ENCODE results near the gene ZMYND8.
"Not testable (repeated sequence)": the region's sequence is repeated elsewhere in the genome, so short reads cannot be mapped to it uniquely, and the experiment has no call there.

The ZMYND8 gene

DNA sequence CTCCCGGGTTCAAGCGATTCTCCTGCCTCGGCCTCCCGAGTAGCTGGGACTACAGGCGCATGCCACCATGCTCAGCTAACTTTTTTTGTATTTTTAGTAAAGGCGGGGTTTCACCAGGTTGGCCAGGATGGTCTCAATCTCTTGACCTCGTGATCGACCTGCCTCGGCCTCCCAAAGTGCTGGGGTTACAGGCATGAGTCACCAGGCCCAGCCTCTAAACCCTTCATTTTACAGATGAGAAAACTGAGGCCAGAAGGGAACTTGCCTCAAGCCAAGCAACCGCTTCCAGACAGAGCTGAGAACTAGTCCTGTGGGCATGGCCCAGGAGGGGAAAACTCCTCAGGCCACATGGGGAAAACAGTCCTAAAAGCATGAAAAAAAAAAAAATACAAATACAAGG, 47.1 kb downstream of the ZMYND8 start:
- no peak overlapping the region for H3K27ac ChIP-seq
- TF ChIP-seq ZFX (IDR thresholded peaks at IDR 0.05; ENCODE audit: borderline replicate concordance), result no peak
- TF ChIP-seq, protein P1, sequence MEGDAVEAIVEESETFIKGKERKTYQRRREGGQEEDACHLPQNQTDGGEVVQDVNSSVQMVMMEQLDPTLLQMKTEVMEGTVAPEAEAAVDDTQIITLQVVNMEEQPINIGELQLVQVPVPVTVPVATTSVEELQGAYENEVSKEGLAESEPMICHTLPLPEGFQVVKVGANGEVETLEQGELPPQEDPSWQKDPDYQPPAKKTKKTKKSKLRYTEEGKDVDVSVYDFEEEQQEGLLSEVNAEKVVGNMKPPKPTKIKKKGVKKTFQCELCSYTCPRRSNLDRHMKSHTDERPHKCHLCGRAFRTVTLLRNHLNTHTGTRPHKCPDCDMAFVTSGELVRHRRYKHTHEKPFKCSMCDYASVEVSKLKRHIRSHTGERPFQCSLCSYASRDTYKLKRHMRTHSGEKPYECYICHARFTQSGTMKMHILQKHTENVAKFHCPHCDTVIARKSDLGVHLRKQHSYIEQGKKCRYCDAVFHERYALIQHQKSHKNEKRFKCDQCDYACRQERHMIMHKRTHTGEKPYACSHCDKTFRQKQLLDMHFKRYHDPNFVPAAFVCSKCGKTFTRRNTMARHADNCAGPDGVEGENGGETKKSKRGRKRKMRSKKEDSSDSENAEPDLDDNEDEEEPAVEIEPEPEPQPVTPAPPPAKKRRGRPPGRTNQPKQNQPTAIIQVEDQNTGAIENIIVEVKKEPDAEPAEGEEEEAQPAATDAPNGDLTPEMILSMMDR (IDR thresholded peaks at IDR 0.05), result no peak

DNA sequence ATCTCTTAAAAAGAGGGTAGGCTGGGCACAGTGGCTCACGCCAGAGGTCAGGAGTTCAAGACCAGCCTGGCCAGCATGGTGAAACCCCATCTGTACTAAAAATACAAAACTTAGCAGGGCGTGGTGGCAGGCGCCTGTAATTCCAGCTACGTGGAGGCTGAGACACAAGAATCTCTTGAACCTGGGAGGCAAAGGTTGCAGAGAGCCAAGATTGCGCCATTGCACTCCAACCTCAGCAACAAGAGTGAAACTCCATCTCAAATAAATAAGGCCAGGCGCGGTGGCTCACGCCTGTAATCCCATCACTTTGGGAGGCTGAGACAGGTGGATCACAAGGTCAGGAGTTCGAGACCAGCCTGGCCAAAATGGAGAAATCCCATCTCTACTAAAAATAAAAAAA, 48.9 kb downstream of the ZMYND8 start:
- H3K27ac ChIP-seq, result not testable (repeated sequence)

- TF ChIP-seq, protein P1 (IDR thresholded peaks at IDR 0.05), result no peak
- no peak for TF ChIP-seq ZFX (IDR thresholded peaks at IDR 0.05; ENCODE audit: borderline replicate concordance)
- no peak overlapping the region for H3K27ac ChIP-seq
Observed at GRCh38 chr20:47306755-47307370, 49.6 kb downstream of the ZMYND8 start.

GRCh38 chr20:47306095-47306494, 50.4 kb downstream of the ZMYND8 start:
- H3K27ac ChIP-seq, result no peak overlapping the region
- TF ChIP-seq, protein P1 (IDR thresholded peaks at IDR 0.05), result no peak
- no peak for TF ChIP-seq ZFX (IDR thresholded peaks at IDR 0.05; ENCODE audit: borderline replicate concordance)

DNA sequence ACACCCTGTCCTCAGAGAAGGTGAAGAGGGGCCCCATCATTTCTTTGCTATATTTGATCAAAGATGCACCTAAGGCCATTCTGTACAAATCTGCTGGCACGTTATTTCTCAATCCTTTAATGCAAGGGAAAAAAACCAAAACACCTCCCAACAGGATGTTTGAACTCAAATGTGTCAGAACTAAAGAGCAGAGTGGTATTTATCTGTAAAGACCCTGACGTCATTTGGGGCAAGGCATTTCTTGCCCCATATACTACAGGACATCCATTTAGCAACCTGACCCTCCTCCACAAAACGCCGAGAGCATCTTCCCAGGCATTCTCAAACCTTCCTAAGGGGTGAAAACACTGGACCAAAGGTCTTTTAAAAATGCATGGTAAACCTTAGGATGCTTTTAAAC, 50.8 kb downstream of the ZMYND8 start:
- TF ChIP-seq, protein P1 (IDR thresholded peaks at IDR 0.05), result no peak
- no peak for TF ChIP-seq ZFX (IDR thresholded peaks at IDR 0.05; ENCODE audit: borderline replicate concordance)

GRCh38 chr20:47304287-47304686, 52.2 kb downstream of the ZMYND8 start:
- H3K27ac ChIP-seq, result peak overlapping the region; percentile 44
- TF ChIP-seq, protein P1 (IDR thresholded peaks at IDR 0.05), result peak; percentile 19; the same call in 1 of the 2 replicates
- no peak for TF ChIP-seq ZFX (IDR thresholded peaks at IDR 0.05; ENCODE audit: borderline replicate concordance)

More for the DNA sequence above, 50.8 kb downstream of the ZMYND8 start:
- H3K27ac ChIP-seq, result no peak overlapping the region

- TF ChIP-seq, protein P1 (IDR thresholded peaks at IDR 0.05), result no peak
- TF ChIP-seq ZFX (IDR thresholded peaks at IDR 0.05; ENCODE audit: borderline replicate concordance), result no peak
- H3K27ac ChIP-seq, result peak overlapping the region; percentile 44
Observed at GRCh38 chr20:47303736-47304135, 52.8 kb downstream of the ZMYND8 start.

DNA sequence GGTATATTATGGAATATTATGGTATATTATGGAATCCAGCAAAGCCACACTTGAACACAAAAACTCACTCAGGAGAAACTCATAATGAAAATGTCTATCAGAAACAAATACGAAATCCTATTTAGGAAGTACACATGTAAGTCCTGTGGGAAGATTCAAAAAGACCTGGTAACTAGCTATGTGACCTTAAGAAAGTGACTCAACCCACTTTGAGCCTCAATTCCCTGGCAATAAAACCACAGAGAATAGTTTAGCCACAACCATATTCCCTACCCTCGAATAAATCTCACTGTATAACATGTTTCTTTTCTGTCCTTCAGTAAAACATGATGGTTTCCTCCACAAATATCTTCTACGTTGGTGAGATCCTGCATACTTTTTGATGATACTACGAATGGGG, 56.4 kb downstream of the ZMYND8 start:
- no peak overlapping the region for H3K27ac ChIP-seq
- TF ChIP-seq ZFX (IDR thresholded peaks at IDR 0.05; ENCODE audit: borderline replicate concordance), result no peak
- TF ChIP-seq, protein P1 (IDR thresholded peaks at IDR 0.05), result no peak
